GM12872 (cell line): Measurements from ENCODE around the gene UBAP1L.

Experiments used
- CTCF ChIP-seq: IDR thresholded peaks from 3 replicates; pipeline ENCODE4 v1.5.1; 2011; ENCODE audit warnings: low read depth, mild to moderate bottlenecking, low read length, moderate library complexity; ENCODE audit not compliant: insufficient read depth

Gene UBAP1L

GRCh38 chr15:65076486-65077290 is 38.3 kb downstream of the UBAP1L start, which contains the start of gene KBTBD13:
KBTBD13 (plus strand) TSS chr15:65076746; CDS start chr15:65076816, 70 bp downstream.
- TF ChIP-seq CTCF = no peak

- TF ChIP-seq CTCF = no peak
These were observed 42.4 kb downstream of the UBAP1L start for GRCh38 chr15:65072617-65073016.

- no peak for TF ChIP-seq CTCF
These were observed 43.0 kb downstream of the UBAP1L start for GRCh38 chr15:65072027-65072426.

GRCh38 chr15:65071381-65071811 is 43.6 kb downstream of the UBAP1L start:
- no peak for TF ChIP-seq CTCF

- TF ChIP-seq CTCF = no peak
These were observed 45.0 kb downstream of the UBAP1L start for GRCh38 chr15:65069779-65070546.

GRCh38 chr15:65069179-65069578 is 45.8 kb downstream of the UBAP1L start:
- no peak for TF ChIP-seq CTCF

GRCh38 chr15:65068403-65068788 is 46.6 kb downstream of the UBAP1L start:
- no peak for TF ChIP-seq CTCF
